GM12864 (cell line): Measurements from ENCODE around the gene CSK.

ENCODE experiments used
- DNase-seq: peaks from one replicate; pipeline ENCODE4 v3.0.0-alpha.2; 2011; ENCODE audit warnings: low read depth
- H3K4me3 ChIP-seq: 2 replicates; pipeline ENCODE4 v1.5.1; 2011; ENCODE audit warnings: mild to moderate bottlenecking, low read depth, low read length, control low read depth
- TF ChIP-seq, protein P1 (sequence below): IDR thresholded peaks from 2 replicates; pipeline ENCODE4 v1.5.1; 2011; ENCODE audit warnings: low read depth, mild to moderate bottlenecking, moderate library complexity, low read length, control low read depth, inconsistent platforms; ENCODE audit errors: missing control alignments

The CSK gene

DNA sequence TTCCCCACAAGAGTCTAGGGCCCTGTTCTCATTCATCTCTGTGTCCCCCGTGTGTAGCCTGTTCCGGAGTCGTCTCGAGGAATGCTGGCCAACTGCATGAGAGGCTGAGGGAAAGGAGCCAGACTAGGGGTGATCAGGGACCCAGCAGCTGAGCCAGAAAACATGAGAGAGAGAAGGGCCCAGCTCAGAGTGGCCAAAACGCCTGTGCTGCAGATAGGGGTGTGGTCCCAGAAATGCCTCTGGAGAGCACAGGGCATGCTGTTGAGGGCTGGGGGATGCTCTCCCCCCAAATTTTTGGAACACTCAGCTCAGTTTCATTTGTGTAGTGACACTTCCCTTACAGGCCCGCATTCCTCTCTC, 19.1 kb upstream of the CSK start:
- TF ChIP-seq, protein P1, sequence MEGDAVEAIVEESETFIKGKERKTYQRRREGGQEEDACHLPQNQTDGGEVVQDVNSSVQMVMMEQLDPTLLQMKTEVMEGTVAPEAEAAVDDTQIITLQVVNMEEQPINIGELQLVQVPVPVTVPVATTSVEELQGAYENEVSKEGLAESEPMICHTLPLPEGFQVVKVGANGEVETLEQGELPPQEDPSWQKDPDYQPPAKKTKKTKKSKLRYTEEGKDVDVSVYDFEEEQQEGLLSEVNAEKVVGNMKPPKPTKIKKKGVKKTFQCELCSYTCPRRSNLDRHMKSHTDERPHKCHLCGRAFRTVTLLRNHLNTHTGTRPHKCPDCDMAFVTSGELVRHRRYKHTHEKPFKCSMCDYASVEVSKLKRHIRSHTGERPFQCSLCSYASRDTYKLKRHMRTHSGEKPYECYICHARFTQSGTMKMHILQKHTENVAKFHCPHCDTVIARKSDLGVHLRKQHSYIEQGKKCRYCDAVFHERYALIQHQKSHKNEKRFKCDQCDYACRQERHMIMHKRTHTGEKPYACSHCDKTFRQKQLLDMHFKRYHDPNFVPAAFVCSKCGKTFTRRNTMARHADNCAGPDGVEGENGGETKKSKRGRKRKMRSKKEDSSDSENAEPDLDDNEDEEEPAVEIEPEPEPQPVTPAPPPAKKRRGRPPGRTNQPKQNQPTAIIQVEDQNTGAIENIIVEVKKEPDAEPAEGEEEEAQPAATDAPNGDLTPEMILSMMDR = no peak
- DNase-seq = no peak
- no peak overlapping the region for H3K4me3 ChIP-seq

DNA sequence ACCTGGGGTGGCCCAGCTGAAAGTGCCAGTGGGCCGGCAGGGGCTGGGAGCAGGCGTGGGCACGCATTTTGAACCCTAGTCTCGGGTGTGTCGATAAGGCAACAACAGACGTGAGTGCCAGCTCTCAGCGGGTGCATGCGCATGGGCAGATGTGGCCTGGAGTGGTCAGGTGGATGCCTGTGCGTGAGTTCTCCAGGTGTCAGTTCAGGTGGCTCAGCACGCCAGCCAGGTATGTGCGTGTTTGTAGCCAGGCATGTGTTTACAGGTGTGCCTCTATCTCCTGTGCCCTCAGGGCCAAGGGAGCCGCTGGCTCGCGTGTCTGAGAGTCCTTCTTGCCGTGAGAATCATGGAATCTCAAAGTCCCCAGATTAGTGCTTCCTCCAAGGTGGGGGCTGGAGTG, 18.5 kb upstream of the CSK start:
- TF ChIP-seq, protein P1 = no peak
- DNase-seq = no peak
- no peak overlapping the region for H3K4me3 ChIP-seq

DNA sequence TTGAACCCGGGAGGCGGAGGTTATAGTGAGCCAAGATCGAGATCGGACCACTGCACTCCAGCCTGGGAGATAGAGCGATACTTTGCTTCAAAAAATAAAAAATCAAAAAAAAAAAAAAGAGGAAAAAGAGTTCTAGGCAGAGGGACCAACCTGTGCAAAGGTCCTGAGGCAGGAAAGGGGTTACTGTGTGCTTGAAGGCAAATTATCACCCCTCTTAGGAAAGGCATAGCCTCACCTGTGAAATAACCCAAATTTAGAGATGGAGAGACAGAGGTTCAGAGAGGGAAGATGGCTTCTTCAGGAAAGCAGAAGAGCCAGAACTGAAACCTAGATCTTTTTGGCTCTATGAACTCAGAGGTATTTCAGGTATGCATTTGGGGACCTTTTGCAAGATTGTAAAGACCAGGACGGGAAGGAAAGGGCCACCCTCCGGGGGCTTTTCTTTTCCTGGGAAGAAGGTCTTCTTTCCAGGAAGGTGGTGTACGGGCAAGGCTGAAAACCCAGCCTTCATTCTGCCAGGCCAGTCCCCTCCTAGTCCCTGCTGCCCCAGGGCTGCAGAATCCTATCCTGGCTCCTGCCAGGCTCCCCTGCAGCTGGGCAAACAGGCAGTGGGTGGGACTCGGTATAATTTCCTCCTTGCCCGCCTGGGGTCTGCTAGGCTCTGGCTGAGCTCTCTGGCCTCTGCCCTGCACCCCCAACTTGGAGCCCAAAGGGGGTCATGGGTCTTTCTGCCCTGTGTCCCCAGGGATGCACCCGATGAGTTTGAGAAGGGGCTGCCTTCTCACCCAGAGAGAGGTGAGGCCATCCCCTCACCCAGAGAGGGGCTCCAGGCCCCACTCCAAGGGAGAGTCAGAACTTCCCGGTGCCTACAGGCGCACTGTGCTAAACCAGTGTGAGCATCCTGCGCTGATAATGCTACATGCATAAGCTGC, 14.4 kb upstream of the CSK start:
- DNase-seq = no peak
- no peak overlapping the region for H3K4me3 ChIP-seq
- TF ChIP-seq, protein P1 = no peak

DNA sequence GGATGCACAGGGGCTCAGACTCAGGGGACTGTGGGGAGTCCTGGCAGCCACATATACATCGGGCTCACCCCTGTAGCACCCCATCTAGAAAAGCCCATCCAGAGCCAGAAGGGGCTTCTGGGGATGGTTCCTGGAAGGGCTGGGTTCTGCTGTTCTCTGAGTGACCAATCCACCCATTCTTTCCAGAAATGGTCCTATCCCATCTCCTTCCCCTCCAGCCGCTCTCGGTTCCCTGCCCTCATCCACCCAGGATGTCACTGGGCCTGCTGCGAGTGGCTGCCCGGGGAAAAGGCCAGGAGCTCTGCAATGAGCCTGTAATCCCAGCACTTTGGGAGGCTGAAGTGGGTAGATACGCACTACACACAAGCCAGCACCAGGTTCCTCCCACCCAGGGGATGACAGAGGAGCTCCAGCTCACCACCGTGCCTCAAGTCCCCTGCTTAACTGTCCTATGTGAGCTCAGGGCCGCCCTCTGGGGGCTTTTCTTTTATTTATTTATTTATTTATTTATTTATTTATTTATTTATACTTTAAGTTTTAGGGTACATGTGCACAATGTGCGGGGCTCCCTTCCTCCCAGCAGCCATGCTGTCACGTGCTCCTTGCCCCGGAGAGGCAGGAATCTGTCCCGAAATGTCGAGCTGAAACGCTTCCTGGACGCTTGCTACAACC, 13.6 kb upstream of the CSK start:
- TF ChIP-seq, protein P1 = no peak
- no peak for DNase-seq
- no peak overlapping the region for H3K4me3 ChIP-seq

DNA sequence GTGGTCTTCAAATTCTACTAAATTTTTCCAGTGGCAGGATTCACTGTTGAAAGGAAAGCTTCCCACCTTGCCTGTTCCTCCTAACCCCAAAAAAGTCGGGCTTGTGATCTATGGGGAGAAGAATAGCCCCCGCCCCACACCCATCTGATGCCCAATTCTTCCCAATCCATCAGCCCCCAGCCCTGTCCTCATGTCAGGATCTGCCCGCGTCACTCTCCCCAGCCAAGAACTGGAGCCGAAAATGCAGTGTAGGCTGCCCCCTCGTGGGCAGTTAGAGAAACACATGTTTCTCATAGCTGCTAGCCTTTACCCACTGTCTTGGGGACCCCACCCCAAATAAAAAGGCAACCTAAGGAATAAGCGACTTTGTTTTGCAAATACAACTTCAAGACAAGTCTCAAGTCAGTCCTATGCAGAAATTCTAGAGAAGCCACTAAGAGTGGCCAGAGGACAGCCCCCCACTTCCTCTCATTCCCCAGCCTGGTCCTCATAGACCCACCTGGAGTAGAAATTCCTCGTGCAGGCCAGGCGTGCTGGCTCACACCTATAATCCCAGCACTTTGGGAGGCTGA, 13.0 kb upstream of the CSK start:
- no peak for DNase-seq
- no peak overlapping the region for H3K4me3 ChIP-seq
- TF ChIP-seq, protein P1 = peak; percentile 80

DNA sequence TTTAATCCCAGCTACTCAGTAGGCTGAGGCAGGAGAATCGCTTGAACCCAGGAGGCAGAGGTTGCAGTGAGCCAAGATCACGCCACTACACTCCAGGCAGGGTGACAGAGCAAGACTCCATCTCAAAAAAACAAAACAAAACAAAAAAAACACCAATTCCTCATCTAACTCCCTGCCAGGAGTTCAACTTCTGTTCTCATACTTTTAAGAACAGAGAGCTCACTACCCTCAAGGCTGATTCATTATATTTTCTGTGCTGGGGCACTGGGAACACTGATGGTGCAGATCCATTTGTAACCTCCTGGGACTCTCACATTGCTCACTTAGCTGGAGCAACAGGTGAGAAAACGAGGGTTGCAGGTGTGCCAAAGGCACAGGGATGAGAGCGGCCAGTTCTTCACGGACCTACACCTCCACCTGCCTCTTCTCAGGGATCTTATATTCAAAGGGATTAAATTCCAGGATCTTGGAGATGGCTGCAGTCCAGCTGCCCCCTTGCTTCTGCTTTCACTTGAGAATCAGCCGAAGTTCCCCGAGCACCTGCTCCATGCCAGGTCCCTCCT, 12.3 kb upstream of the CSK start:
- H3K4me3 ChIP-seq = no peak overlapping the region
- no peak for DNase-seq
- TF ChIP-seq, protein P1 = no peak
